Smooth muscle cell (in vitro differentiated cells): Measurements from ENCODE around the gene CEACAM21. TPM values are rescaled to one million over a fixed set of nuclear protein-coding genes. Genes with fewer than 3 reads are reported as not detected.

Source experiments
- DNase-seq: peaks from one replicate; lab custom pipeline; 2025; ENCODE audit not compliant: unreplicated experiment; lab: John Stamatoyannopoulos, UW
- H2AFZ ChIP-seq: fragments of 200-600 bp; sonication (generic); 2 replicates; pipeline ENCODE4 v1.6.0; 2016; ENCODE audit warnings: antibody characterized with exemption, low read depth, mild to moderate bottlenecking
- H3F3A ChIP-seq: fragments of 200-600 bp; sonication (generic); 2 replicates; pipeline ENCODE4 v1.6.0; 2017; ENCODE audit warnings: antibody characterized with exemption, low read depth
- H3K27ac ChIP-seq: fragments of 200-600 bp; sonication (generic); 2 replicates; pipeline ENCODE4 v1.5.1; 2016; ENCODE audit warnings: low read depth, mild to moderate bottlenecking
- H3K27me3 ChIP-seq: fragments of 200-600 bp; sonication (generic); 2 replicates; pipeline ENCODE4 v1.6.1; 2016; ENCODE audit warnings: low read depth, mild to moderate bottlenecking
- H3K36me3 ChIP-seq: fragments of 200-600 bp; sonication (generic); 2 replicates; pipeline ENCODE4 v1.5.1; 2016; ENCODE audit warnings: low read depth
- H3K4me1 ChIP-seq: fragments of 200-600 bp; sonication (generic); 2 replicates; pipeline ENCODE4 v1.5.1; 2016; ENCODE audit warnings: low read depth
- H3K4me2 ChIP-seq: fragments of 200-600 bp; sonication (generic); 2 replicates; pipeline ENCODE4 v1.6.0; 2016; ENCODE audit warnings: mild to moderate bottlenecking
- H3K4me3 ChIP-seq: fragments of 200-600 bp; sonication (generic); 2 replicates; pipeline ENCODE4 v1.5.1; 2016; ENCODE audit warnings: mild to moderate bottlenecking
- H3K79me2 ChIP-seq: fragments of 200-600 bp; sonication (generic); 2 replicates; pipeline ENCODE4 v1.6.0; 2016; ENCODE audit warnings: low read depth, mild to moderate bottlenecking
- H3K9ac ChIP-seq: fragments of 200-600 bp; sonication (generic); 2 replicates; pipeline ENCODE4 v1.6.0; 2016; ENCODE audit warnings: low read depth
- H3K9me3 ChIP-seq: fragments of 200-600 bp; sonication (generic); replicated peaks from 2 replicates; pipeline ENCODE4 v1.5.1; 2016; ENCODE audit warnings: low read depth
- H4K20me1 ChIP-seq: fragments of 200-600 bp; sonication (generic); 2 replicates; pipeline ENCODE4 v1.6.0; 2016; ENCODE audit warnings: low read depth
- WGBS: methylation state at CpG from one replicate; pipeline ENCODE4 v1.1.7; 2016; ENCODE audit warnings: low lambda C conversion rate; 5-methylcytosine and 5-hydroxymethylcytosine counted together
- polyA plus RNA-seq: library from polyadenylated mRNA; unstranded; fragments of >200 nt; fragmentation: Nextera tagmentation; extraction: Ambion mirVana; gene quantifications from 2 replicates; pipeline ENCODE4 v1.2.1, GENCODE V29; 2016
- total RNA-seq: library from RNA; depleted of rRNA; stranded (reverse); fragments of >200 nt; gene quantifications from 2 replicates; pipeline ENCODE4 v1.2.3, GENCODE V29; 2014
- TF ChIP-seq, protein P1 (sequence below): fragments of 200-600 bp; sonication (generic); IDR thresholded peaks from 2 replicates; pipeline ENCODE4 v1.5.1; 2017; ENCODE audit warnings: borderline replicate concordance, mild to moderate bottlenecking, antibody characterized with exemption; ENCODE audit not compliant: insufficient read depth, poor library complexity, severe bottlenecking

CEACAM21 gene
- total and polyA plus RNA-seq, 2 experiments from 2014 or later = not detected

DNA sequence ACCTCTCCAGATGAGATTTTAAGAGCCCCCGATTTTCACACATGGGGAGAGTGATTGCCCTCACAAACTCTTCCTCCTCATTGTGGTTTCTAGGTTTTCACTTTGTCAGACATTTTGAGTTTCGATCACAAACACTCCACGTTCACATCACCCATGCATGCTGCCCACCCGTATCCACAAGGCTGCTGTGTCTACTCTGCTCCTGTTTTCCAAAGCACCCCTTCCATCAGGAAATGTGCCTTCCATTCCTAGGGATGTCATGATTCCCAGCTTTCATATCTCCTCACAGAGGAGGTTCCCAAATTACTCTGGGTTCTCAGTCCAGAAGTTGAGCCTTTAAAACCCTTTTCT lies 45.8 kb upstream of the CEACAM21 start:
- no peaks in the 10 kb centered on the region for H3F3A ChIP-seq
- WGBS = 85% methylated on average over 4 of the region's 4 CpGs

GRCh38 chr19:41530761-41531301 lies 45.1 kb upstream of the CEACAM21 start:
- H3K27me3 ChIP-seq = no peaks in the 10 kb centered on the region
- H3K27ac ChIP-seq = no peak overlapping the region
- no peaks in the 10 kb centered on the region for H3F3A ChIP-seq
- H3K9me3 ChIP-seq = no peaks in the 10 kb centered on the region
- DNase-seq = no peak
- no peak overlapping the region for H2AFZ ChIP-seq
- WGBS = 80% methylated on average over 8 of the region's 8 CpGs
- no peak overlapping the region for H3K4me2 ChIP-seq
- H3K4me1 ChIP-seq = no peaks in the 10 kb centered on the region
- no peaks in the 10 kb centered on the region for H3K36me3 ChIP-seq
- H4K20me1 ChIP-seq = no peaks in the 10 kb centered on the region
- H3K4me3 ChIP-seq = no peak overlapping the region
- no peak overlapping the region for H3K9ac ChIP-seq
- TF ChIP-seq, protein P1, sequence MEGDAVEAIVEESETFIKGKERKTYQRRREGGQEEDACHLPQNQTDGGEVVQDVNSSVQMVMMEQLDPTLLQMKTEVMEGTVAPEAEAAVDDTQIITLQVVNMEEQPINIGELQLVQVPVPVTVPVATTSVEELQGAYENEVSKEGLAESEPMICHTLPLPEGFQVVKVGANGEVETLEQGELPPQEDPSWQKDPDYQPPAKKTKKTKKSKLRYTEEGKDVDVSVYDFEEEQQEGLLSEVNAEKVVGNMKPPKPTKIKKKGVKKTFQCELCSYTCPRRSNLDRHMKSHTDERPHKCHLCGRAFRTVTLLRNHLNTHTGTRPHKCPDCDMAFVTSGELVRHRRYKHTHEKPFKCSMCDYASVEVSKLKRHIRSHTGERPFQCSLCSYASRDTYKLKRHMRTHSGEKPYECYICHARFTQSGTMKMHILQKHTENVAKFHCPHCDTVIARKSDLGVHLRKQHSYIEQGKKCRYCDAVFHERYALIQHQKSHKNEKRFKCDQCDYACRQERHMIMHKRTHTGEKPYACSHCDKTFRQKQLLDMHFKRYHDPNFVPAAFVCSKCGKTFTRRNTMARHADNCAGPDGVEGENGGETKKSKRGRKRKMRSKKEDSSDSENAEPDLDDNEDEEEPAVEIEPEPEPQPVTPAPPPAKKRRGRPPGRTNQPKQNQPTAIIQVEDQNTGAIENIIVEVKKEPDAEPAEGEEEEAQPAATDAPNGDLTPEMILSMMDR = no peak
- no peaks in the 10 kb centered on the region for H3K79me2 ChIP-seq

More for the DNA sequence above, 45.8 kb upstream of the CEACAM21 start:
- H3K27me3 ChIP-seq = no peaks in the 10 kb centered on the region
- H3K4me3 ChIP-seq = no peak overlapping the region
- no peak overlapping the region for H3K9ac ChIP-seq
- DNase-seq = no peak
- no peaks in the 10 kb centered on the region for H3K9me3 ChIP-seq
- H3K4me1 ChIP-seq = no peaks in the 10 kb centered on the region
- TF ChIP-seq, protein P1 = no peak
- H3K27ac ChIP-seq = no peak overlapping the region
- H4K20me1 ChIP-seq = no peaks in the 10 kb centered on the region
- H3K4me2 ChIP-seq = no peak overlapping the region
- H2AFZ ChIP-seq = no peak overlapping the region
- no peaks in the 10 kb centered on the region for H3K36me3 ChIP-seq
- no peaks in the 10 kb centered on the region for H3K79me2 ChIP-seq

GRCh38 chr19:41531438-41532311 lies 44.3 kb upstream of the CEACAM21 start:
- Histone ChIP-seq H3F3A (no peaks in the 10 kb centered on the region), H2AFZ (no peak overlapping the region), H4K20me1 (no peaks in the 10 kb centered on the region), H3K79me2 (no peaks in the 10 kb centered on the region), H3K4me2 (no peak overlapping the region), H3K27ac (no peak overlapping the region), H3K27me3 (no peaks in the 10 kb centered on the region), H3K9ac (no peak overlapping the region), H3K36me3 (no peaks in the 10 kb centered on the region), H3K4me1 (no peaks in the 10 kb centered on the region), H3K9me3 (no peaks in the 10 kb centered on the region), H3K4me3 (no peak overlapping the region)
- DNase-seq = no peak
- 66% methylated on average over 13 of the region's 13 CpGs for WGBS
- TF ChIP-seq, protein P1 = no peak

- no peaks in the 10 kb centered on the region for H3K27me3 ChIP-seq
- no peaks in the 10 kb centered on the region for H3K4me1 ChIP-seq
- no peaks in the 10 kb centered on the region for H4K20me1 ChIP-seq
- no peaks in the 10 kb centered on the region for H3K36me3 ChIP-seq
- no peak overlapping the region for H3K4me3 ChIP-seq
- no peaks in the 10 kb centered on the region for H3F3A ChIP-seq
- DNase-seq = no peak
- no peaks in the 10 kb centered on the region for H3K79me2 ChIP-seq
- no peaks in the 10 kb centered on the region for H3K9me3 ChIP-seq
- TF ChIP-seq, protein P1 = no peak
- no peak overlapping the region for H2AFZ ChIP-seq
- no peak overlapping the region for H3K9ac ChIP-seq
- no peak overlapping the region for H3K27ac ChIP-seq
- H3K4me2 ChIP-seq = no peak overlapping the region
Observed at GRCh38 chr19:41532526-41532925, 43.4 kb upstream of the CEACAM21 start.
